C4-2B (cell line): ENCODE data around the gene IL19.

Experiments used
- CTCF ChIP-seq: fragments of 450-650 bp; conservative IDR thresholded peaks from 2 replicates; pipeline ENCODE4 v1.5.1; 2017; ENCODE audit warnings: mild to moderate bottlenecking
- ZFX ChIP-seq: fragments of 450-650 bp; IDR thresholded peaks from 2 replicates; pipeline ENCODE4 v1.6.1; 2017

DNA sequence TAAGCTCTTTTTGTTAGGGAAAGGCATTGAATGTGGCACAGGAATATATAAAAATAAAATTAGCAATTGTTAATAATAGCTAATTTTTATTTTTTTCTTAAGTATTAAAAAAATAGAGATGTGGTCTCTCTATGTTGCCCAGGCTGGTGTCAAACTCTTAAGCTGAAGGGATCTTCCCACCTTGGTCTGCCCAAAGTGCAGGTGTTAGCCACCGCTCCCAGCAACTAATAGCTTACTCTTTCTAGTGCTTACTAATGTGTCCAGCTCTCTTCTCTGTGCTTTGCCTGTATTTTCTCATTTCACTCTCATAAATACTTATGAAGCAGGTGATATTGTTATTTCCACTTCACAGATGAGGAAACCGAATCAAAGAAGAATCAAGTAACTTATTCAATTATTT lies 113.3 kb downstream of the IL19 start:
- TF ChIP-seq CTCF (no peak), ZFX (no peak)
